SW 1271 (cell line): ENCODE data around the gene HORMAD2.
"Not testable (repeated sequence)": the region's sequence is repeated elsewhere in the genome, so short reads cannot be mapped to it uniquely, and the experiment has no call there.

ENCODE experiments used
- DNase-seq, 2 experiments: peaks; one replicate each; lab custom pipeline; 2025; lab: John Stamatoyannopoulos, UW

Gene HORMAD2

DNA sequence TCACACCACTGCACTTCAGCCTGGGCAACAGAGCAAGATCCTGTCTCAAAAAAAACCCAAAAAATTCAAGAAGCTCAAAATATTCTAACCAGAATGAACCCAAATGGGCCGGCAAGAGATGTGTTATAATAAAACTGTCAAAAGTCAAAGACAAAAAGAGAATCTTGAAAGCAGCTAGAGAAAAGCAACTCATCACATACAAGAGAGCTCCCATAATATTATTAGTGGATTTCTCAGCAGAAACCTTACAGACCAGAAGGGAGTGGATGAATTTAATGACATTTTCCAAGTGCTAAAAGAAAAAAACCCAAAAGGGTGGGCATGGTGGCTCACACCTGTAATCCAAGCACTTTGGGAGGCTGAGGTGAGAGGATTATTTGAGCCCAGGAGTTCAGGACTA, 22.9 kb upstream of the HORMAD2 start:
- no peak for DNase-seq

DNA sequence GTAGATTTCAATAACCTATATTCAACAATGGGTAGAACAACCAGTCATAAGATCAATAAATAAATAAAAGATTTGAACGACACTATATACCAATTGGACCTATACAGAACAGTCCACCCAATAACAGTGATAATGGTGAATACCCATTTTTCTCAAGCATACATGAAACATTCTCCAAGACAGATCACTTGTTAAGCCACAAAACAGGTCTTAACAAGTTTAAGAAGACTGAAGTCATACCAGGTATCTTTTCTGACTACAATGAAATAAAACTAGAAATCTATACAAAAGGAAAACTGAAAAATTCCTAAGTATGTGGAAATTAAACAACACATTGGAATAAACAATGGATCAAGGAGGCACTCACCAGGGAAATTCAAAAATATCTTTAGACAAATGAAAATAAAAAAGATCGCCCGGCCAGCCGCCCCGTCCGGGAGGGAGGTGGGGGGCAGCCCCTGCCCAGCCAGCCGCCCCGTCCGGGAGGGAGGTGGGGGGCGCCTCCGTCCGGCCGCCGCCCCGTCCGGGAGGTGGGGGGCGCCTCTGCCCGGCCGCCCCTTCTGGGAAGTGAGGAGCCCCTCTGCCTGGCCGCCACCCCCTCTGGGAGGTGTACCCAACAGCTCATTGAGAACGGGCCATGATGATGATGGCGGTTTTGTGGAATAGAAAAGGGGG, 20.8 kb upstream of the HORMAD2 start:
- not testable (repeated sequence) for DNase-seq

DNA sequence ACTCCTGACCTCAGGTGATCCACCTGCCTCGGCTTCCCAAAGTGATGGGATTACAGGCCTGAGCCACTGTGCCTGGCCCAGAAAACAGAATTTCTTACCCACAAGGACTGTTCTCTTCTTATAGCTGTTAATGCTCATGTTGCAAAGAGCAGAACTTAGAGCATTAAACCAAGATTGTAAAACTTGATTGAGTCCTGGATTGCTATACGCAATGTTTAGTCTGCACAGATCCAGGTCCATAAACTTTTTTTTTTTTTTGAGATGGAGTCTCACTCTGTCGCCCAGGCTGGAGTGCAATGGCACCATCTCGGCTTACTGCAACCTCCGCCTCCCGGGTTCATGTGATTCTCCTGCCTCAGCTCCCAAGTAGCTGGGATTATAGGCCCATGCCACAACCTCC, 19.2 kb upstream of the HORMAD2 start:
- not testable (repeated sequence) for DNase-seq

DNA sequence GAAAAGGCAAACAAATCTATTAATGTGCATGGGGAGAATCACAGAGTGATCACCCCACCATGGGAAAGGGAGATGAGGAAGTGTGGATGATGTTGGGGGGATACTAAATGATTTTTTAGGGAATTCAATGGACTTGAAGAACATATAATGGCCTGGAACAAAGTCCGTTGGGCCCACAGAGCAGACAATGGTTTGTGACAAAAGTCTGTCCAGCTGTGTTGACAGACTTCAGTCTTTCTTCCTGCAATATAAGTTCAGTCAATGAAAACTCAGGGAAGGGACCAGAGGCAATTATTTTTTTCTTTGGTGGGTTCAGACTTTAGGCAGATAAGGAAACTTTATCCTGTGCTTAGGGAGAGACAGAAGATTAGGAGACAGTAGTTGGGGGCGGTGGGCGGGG, 18.0 kb upstream of the HORMAD2 start:
- no peak for DNase-seq

DNA sequence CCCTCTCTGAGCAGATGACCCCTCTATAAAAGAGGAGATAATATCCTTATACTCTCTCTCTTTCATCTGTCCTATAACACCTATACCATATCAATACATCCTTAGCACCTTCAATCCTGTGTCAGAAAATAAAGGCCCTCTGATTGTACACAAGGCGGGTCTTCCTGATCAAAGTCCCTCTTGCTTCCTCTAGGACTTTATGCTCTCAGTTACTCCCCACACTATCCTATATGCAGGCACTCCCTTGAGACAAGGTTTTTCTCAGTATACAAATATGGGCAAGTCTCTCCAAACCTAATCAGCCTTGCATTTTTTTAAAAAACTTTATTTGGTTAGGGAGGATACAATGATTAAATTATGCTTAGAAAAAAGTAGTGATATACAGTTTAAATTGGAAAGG, 17.3 kb upstream of the HORMAD2 start:
- no peak for DNase-seq

DNA sequence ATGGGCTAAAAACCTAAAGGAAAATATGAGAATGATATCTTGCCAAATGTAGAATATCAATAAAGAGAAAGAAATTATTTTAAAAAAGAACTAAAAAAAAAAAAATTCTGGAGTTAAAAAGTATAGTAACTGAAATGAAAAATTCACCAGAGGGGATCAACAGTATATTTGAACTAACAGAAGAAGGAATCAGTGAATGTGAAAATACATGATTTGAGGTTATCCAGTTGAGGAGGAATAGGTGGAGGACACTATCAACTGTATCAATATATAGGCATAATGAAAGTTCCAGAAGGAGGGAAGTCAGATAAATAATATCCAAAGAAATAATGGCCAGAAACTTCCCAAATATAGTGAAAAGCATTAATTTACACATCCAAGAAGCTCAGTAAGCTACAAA, 16.1 kb upstream of the HORMAD2 start:
- no peak for DNase-seq

DNA sequence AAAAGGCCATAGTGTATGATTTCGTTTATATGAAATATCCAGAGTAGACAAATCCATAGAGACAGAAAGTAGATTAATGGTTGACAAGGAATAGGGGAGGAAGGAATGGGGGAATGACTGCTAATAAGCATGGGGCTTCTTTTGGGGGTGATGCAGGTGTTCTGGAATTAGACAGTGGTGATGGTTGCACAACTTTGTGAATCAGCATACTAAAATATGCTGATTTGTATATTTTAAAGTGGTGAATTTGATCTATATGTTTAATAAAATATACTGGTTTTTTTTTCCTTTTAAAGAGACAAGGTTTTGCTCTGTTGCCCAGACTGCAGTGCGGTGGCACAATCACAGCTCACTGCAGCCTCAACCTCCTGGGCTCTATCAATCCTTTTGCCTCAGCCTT, 6.5 kb upstream of the HORMAD2 start:
- DNase-seq = no peak

DNA sequence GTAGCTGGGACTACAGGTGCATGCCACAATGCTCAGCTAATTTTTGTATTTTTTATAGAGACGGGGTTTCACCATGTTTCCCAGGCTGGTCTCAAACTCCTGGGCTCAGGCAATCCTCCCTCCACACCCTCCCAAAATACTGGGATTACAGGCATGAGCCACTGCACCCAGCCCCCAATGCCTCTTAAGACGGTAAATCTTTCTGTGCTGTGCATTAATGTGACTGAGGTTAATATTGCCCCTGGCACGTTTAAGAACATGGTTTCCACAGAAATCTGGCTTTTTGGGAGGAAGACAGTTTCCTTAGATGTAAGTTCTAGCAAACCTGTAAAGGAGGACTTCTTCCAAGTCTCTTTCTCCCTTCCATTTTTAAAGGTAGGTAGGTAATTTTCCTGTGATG, 6.1 kb upstream of the HORMAD2 start:
- DNase-seq = no peak

DNA sequence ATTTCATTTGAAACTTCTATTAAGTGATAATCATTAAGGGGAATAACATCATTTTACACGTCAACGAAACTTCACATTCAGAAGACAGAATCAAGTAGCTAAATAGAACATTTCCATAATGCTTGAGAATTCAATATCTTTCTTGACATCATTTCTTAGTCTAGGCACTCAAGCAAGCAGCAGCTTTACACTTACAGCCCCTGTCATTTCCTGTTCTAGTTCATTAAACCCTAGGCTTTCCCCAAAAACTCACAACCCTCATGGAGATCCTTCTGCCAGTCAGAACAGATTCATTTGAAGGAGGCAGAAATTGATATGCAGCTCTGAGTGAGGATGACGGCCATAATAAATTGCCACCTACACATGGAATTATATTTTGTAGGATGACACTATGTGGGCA, 5.3 kb upstream of the HORMAD2 start:
- no peak for DNase-seq

DNA sequence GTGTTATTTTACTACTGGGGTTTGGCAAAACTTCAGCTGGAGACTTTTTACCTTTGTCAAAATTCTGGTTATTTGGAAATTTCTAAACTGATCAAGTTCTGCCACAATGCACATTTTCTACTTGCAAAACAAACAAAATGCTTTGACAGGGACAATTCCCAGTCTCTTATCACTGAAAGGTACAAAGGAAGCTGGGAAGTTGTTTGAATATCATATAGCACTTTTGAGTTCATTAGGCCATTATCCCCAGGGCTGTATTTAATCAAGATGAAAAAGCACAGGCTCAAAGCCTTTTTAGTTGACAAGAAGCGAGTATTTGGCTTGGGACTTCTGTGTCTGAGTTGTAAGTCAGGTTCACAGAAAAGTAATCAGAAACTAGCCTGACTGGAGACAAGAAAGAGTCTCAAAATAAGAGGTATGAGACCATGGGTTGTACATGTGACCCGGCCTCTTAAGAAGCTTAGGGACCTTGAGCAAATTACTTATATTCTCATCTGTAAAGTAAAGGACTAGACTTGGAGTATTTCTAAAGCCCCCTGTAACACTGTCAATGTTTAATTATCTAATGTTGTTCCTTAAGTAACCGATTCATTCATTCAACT, 2.9 kb upstream of the HORMAD2 start:
- DNase-seq = no peak

DNA sequence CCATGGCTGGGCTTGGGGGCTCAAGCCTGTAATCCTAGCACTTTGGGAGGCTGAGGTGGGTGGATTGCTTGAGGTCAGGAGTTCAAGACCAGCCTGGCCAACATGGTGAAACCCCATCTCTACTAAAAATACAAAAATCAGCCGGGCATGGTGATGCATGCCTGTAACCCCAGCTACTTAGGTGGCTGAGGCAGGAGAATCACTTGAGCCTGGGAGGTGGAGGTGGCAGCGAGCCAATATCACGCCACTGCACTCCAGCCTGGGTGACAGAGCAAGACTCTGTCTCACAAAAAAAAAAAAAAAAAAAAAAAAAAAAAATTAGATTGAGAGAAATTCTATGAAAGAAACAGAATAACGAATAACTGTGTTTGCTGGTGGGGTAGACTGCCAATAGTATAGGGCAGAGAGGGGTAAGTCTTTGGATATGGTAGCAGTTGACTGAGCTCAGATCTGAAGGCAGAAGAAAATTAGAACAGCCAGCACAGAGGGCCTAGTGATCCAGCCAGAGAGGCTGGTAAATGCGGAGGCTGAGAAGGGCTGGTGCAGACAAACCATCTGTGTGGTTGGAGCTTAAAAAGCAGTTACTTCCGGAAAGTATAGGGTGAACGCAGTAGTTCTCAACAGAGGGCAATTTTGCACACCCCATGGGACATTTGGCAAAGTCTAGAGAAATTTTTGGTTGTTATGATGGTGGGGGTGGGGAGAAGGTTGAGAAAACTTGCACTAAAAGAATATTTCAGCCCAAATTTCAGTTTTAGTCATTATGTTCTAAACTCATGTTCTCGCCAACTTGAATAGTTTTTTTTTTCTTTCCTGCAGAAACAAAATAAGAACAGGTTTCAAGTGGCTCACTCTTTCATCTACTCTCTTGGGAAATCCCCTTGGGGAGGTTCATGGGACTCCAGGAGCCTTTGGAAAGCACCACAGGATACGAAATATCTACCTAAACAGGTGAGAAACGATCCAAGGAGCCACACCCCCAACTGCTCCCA, 1.6 kb upstream of the HORMAD2 start:
- DNase-seq = no peak

DNA sequence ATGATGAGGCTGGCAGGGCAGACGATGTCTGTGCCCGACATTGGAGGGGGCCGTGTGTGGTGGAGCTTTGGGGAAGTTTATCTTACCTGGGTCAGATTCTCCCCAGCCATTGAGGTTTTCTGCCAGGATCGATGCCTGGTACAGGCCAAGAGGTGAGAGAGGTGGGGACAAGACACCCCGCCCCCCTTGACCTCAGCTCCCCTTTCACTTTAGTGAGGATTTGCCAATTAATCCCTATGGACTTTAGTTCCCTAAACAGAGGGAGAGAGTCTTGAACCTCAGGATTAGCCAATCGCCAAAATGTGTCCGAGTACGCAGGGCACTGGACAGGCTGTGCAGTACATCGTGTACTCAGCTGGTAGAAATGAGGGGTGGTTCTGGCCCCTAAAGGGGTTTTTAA, 541 bp downstream of the HORMAD2 start:
- no peak for DNase-seq

DNA sequence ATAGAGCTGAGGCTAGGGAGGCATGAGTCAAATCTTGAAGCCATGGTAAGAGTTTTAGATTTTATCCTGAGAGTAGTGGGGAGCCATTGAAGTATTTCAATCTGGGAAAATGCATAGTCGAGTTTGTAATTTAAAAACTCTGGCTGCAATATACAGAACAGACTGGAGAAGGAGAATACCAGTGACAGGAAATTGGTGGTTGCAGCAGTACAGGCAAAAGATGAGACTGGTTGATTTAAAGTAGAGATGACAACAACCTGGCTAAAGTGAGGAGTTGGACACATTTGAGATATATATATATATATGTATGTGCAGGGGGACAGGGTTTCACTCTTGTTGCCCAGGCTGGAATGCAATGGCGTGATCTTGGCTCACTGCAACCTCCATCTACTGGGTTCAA, 6.2 kb downstream of the HORMAD2 start:
- no peak for DNase-seq

DNA sequence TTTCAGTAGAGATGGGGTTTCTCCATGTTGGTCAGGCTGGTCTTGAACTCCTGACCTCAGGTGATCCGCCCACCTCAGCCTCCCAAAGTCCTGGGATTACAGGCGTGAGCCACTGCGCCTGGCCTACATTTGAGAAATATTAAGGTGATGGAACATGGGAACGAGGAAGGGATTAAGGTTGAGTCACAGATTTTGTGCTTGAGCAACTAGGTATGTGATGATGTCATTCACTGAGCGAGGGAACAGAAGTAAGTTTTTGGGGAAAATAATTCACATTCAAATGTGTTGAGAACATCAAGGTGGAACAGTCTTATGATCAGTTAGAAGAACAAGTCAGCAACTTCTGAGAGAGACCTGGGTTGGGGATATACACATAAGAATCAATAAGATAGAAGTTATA, 6.8 kb downstream of the HORMAD2 start:
- not testable (repeated sequence) for DNase-seq

DNA sequence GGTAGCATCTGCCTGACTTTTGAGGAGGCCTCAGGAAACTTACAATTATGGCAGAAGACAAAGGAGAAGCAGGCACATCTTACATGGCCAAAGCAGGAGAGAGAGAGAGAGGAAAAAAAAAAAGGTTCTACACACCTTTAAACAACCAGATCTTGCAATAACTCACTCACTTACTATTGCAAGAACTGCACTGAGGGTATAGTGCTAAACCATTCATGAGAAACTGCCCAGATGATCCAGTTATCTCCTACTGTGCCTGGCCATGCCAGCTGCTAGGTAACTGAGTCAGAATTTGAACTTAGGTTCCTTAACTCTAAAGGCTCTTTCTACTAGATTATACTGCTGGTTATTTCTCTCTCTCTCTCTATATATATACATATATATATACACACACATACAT, 7.3 kb downstream of the HORMAD2 start:
- no peak for DNase-seq

DNA sequence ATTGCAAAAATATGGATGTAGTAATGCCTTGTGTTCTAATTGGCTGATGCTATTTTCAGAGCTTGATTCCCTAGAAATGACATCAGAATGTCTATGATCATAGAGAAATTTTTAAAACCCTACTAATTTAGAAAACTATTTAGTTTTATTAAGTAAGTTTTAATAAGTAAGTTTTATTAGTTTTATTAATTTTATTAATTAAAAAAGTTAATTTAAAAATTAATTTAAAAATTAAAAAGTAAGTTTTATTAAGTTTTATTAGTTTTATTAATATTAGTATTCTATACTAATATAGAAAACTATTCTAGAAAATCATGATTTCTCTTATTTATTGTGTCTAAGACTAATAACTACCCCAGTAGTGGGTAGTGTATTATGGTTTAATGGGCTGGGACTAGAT, 8.2 kb downstream of the HORMAD2 start:
- no peak for DNase-seq

DNA sequence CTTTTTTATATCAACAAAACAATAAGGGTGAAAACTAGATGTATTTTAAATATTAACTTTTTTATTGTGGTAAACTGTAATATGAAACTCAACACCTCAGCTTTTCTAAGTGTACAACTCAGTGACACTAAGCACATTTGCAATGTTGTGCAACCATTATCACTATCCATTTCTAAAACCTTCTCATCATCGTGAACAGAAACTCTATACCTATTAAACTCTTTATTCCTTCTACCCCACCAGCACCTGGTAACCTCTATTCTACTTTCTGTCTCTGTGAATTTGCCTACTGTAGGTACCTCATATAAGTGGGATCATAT, 9.4 kb downstream of the HORMAD2 start:
- no peak for DNase-seq

DNA sequence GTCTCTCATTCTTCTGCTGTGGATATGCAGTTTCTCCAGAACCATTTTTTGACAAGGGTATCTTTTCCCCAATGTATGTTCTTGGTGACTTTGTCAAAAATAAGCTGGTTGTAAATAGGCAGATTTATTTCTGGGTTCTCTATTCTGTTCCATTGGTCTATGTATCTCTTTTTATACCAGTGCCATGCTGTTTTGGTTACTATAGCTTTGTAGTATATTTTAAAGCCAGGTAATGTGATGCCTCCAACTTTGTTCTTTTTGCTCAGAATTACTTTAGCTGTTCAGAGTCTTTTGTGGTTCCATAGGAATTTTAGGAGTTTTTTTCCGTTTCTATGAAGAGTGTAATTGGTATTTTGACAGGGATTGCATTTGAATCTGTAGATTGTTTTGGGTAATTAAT, 12.4 kb downstream of the HORMAD2 start:
- DNase-seq = no peak

DNA sequence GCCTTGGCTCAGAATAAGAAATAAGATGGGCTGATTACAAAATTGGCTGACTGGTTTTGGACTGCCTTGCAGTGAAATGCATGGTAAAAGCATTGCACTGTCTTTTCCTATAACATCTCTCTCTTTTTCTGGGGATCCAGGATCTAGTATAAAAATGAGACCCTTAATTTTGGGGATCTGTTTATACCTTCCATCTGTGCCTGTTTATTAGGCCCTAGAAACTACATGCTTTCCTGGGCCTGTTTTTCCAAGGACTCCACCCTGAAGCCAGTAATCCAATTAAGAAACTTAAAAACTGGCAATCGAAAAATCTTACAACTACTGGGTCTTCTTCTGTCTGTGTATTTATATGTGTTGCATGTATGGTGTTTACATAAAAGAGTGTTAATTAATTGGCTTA, 14.5 kb downstream of the HORMAD2 start:
- no peak for DNase-seq

DNA sequence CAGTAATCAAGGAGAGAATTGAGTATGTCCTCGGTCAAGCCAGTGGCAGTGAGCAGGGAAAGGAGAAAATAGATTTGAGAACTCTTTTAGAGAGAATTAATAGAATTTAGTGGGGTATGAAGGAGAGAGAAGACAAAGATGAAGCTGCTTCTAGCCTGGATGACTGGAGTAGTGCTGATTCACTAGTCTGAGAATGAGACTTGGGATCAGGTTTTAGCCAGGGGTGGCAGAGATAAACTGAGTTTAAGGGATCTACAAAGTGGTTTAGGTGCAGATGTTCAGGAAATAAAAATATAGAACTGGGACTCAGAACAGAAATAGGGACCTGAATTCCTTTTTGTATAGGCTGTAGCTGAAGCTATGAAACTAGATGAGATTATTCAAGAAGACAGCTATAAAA, 17.6 kb downstream of the HORMAD2 start:
- DNase-seq = no peak

DNA sequence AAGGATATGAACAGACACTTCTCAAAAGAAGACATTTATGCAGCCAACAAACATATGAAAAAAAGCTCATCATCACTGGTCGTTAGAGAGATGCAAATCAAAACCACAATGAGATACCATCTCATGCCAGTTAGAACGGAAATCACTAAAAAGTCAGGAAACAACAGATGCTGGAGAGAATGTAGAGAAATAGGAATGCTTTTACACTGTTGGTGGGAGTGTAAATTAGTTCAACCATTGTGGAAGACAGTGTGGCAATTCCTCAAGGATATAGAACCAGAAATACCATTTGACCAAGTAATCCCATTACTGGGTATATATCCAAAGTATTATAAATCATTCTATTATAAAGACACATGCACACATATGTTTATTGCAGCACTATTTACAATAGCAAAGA, 20.5 kb downstream of the HORMAD2 start:
- DNase-seq = not testable (repeated sequence)

DNA sequence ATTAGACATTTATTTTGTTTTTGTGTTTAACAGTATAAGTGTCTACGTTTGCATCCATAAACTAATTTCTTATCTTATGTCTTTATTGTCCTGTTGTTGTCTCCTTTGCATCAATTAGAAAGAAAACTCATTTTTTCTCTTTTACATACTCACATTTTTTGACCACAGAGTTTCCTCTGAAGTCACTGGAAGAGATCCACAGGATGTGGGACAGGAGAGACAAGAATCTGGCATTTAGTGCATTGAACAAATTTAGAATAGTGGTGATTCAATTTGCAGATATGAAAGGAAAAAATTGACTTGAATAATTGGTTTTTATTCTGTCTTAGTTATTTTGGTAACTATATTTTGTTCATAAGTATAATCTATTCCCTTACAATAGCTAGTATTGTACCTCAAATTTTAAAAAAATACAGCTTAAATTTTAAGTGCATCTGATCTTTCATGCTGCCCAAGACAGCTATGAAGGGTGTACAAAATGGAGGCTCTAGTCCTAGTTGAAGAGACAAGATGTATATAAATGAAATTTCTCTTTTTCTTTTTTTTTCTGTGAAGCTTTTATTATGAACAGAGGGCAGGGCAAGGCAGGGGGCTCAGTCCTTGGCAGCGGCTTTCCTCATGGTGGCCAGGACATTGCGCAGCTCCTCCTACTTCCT, 24.4 kb downstream of the HORMAD2 start:
- DNase-seq = no peak

DNA sequence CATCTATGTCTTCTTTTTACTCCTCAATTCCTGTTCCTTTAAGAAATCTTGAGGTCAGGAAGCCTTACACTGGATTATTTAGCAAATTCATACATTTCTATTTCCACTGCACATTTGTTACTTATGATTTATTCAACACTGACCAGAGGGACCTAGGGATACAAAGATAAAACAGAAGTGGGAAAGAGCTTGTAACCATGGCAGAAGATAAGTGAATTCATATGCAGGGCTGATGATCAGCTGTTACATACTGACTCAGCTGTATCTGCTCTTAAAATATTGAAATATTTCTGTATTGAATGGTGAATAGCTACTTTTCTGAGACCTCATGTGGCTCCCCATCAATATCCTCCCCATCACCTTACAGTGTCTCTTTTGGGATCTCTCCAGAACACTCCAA, 25.2 kb downstream of the HORMAD2 start:
- no peak for DNase-seq
